AG10803 (cell line): Measurements from ENCODE around the gene CEP128.

Experiments used
- DNase-seq: peaks from one replicate; pipeline ENCODE4 v3.0.0; 2010; ENCODE audit warnings: low read depth
- H3K4me3 ChIP-seq: 2 replicates; pipeline ENCODE4 v1.5.1; 2011; ENCODE audit warnings: mild to moderate bottlenecking, low read length, control low read depth
- TF ChIP-seq, protein P1 (sequence below): conservative IDR thresholded peaks from 2 replicates; pipeline ENCODE4 v1.5.1; 2011; ENCODE audit warnings: mild to moderate bottlenecking, low read length, control low read depth, inconsistent platforms

Gene CEP128

DNA sequence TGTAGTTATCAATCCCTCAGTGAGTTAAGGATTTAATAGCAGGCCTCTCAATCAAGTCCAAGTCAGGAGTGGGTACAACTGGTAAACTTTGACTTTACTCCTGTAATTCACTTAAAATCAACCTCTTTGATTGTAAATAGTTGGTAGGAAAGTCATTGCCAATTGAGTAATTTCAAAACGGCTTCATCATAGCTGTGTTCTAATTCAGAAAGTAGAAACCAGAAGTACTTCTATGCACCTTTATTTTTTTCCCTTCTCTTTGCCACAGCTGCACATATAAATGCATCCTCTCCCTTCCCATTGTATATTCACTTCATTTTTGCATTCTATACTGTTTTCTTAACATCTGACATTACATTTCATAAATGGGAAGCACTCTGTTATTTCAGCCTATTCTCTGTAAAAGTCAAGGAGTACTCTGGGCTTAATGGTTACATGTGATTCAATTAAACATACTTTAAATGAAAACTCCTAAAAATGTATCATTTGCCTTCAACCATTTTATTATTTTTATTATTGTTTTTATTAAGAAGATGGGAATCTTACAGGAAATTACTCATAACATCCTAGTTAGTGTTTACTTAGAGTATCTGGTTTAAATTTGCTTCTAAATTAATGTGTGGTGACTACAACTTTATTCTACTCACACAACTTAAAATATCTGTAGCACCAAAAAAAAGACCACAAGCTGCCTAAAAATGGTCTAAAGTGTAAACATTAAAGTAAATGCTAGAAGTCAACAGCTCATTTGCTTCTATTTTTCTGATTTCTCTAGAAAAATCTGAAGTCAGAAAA is 171.2 kb downstream of the CEP128 start:
- peak; percentile 22 for DNase-seq
- TF ChIP-seq, protein P1, sequence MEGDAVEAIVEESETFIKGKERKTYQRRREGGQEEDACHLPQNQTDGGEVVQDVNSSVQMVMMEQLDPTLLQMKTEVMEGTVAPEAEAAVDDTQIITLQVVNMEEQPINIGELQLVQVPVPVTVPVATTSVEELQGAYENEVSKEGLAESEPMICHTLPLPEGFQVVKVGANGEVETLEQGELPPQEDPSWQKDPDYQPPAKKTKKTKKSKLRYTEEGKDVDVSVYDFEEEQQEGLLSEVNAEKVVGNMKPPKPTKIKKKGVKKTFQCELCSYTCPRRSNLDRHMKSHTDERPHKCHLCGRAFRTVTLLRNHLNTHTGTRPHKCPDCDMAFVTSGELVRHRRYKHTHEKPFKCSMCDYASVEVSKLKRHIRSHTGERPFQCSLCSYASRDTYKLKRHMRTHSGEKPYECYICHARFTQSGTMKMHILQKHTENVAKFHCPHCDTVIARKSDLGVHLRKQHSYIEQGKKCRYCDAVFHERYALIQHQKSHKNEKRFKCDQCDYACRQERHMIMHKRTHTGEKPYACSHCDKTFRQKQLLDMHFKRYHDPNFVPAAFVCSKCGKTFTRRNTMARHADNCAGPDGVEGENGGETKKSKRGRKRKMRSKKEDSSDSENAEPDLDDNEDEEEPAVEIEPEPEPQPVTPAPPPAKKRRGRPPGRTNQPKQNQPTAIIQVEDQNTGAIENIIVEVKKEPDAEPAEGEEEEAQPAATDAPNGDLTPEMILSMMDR = no peak
- no peak overlapping the region for H3K4me3 ChIP-seq

DNA sequence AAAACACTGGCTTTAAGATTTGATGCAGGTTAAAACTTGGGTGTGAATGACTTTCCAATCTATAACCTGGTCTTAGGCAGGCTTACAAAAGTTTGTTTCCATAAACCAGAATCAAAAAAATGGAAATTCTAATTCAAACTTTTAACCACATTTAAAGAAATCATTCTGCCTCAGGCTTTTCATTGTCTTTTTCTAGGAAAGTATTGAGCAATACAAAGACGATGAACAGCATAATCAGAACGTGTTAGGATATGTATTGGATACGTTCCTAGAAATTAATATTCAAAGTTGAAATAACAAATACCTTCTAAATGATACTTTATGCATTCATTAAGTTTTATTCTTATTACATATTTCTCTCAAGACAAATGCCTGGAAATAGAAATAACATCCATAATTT is 172.9 kb downstream of the CEP128 start:
- DNase-seq = no peak
- TF ChIP-seq, protein P1 = no peak
- H3K4me3 ChIP-seq = no peak overlapping the region

DNA sequence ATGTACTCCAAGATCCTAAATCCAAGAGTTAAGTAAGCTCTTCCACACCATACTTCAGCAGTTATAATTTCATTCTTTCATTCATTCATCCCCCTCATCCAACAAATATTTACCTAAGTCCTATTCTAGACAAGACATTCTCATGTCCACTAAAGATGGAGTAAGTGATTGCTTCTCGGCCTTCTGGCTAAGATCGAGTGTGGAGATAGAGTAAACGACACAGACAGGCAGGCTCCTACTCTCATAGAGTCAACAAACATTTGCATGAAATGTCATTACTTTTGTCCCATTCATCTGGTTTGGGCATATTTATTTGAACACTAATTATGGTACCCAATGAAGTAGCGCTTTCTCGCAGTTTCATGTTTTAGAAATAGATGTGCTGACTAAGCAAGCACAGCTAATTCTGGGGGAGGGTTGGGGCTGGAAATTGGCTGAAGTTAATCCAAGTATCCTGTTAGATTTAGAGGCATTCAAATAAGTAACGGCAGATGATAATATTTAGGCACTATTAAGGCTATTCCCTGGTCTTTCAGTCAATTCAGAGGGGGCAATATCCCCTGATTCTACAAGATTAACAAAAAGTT is 176.5 kb downstream of the CEP128 start:
- DNase-seq = no peak
- TF ChIP-seq, protein P1 = no peak
- H3K4me3 ChIP-seq = no peak overlapping the region

DNA sequence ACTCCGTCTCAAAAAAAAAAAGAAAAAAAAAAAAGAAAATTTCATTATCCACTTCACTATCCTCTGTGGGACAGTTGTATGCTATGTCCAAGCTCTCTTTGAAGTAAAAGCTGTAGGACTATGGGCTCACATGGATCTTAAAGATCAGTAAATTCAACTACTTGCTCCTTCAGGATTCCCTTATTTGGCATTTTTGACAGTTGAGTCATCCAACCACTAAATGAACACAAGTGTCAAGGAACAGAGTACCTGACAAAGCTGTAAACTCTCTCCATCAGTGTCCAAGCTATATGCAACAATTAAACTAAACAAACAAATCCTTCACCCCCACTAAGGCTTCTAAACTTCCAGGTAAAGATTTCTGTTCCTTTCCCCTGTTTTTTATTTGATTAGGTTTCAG is 177.0 kb downstream of the CEP128 start:
- TF ChIP-seq, protein P1 = no peak
- no peak for DNase-seq
- H3K4me3 ChIP-seq = no peak overlapping the region

DNA sequence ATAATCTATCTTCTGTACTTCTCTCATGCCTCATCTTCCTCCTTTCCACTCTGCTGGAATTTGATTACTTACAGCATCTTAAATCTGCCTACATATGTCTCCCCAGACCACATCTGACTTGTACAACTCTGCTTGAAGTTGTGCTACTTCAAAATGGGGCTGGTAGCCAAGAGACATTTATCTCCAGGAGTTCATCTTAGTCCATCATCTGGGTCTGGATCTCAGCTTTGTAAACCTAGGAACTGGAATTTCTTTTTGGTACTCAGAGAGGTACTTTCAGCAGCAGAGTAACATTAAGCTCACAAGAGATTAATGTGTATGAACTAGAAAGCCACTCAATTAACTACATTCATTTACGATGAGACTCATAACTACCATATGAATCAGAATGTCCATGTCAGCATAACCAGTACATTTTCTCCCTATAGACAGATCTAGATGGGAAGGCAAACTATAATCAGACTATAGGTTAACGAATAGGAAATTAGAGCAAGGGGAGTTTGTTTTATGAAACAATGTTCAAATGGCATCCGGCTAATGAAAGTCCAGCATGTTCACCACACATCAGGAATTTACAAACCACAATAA is 178.8 kb downstream of the CEP128 start:
- TF ChIP-seq, protein P1 = no peak
- no peak overlapping the region for H3K4me3 ChIP-seq
- DNase-seq = no peak

DNA sequence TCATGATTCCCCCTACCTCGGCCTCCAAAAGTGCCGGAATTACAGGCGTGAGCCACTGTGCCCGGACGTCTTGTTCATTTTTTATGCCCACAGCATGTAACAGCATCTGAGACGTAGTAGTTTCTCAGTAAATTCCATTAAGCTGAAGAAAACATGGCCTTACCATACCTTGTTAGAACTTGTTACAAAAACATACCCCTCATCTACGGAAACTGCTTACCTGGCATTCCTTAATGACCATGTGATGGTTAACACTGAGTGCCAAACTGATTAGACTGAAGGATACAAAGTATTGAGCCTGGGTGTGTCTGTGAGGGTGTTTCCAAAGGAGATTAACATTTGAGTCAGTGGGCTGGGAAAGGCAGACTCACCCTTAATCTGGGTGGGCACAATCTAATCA is 186.8 kb downstream of the CEP128 start:
- H3K4me3 ChIP-seq = no peak overlapping the region
- DNase-seq = no peak
- TF ChIP-seq, protein P1 = no peak

DNA sequence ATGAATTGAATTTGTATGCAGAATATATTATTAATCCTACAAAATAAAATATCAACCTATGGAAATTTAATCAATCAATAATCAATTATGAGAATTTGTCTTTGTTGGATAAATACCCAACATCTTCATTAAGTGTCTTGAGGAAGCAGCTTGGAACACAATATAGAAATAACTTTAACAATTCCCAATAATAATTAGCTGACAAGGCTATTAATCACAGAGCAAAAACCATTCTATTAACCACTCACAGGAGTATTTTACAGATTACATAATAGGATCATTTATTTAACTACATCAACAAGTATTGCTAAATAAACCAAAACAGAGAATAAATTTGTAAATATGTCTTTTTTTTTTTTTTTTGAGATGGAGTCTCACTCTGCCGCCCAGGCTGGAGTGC is 190.3 kb downstream of the CEP128 start:
- TF ChIP-seq, protein P1 = no peak
- DNase-seq = no peak
- no peak overlapping the region for H3K4me3 ChIP-seq
